HepG2 (cell line): Measurements from ENCODE around the gene C1QL4. TPM values are rescaled to one million over a fixed set of nuclear protein-coding genes. Genes with fewer than 3 reads are reported as not detected.
A peak's percentile ranks its signal among the peaks of the same experiment; 100 is the strongest.

Experiments
- ATF3 ChIP-seq: sonication (generic); formaldehyde crosslinking; IDR thresholded peaks from 2 replicates; pipeline ENCODE4 v1.4.0; 2020; ENCODE audit warnings: missing genetic modification reagents
- CEBPG ChIP-seq: IDR thresholded peaks from 2 replicates; pipeline ENCODE4 v1.6.1; 2016
- MIXL1 ChIP-seq: IDR thresholded peaks from 2 replicates; pipeline ENCODE4 v1.6.1; 2016
- RNF219 ChIP-seq: sonication (generic); formaldehyde crosslinking; IDR thresholded peaks from 2 replicates; pipeline ENCODE4 v1.5.0; 2020; ENCODE audit warnings: mild to moderate bottlenecking, missing genetic modification reagents
- SNAPC2 ChIP-seq: sonication (generic); formaldehyde crosslinking; IDR thresholded peaks from 2 replicates; pipeline ENCODE4 v1.8.1; 2022; ENCODE audit warnings: mild to moderate bottlenecking, missing genetic modification reagents
- SOX13 ChIP-seq, 3 experiments: fragments of 450-650 bp in 1 of 3; sonication (generic) in 1 of 3; formaldehyde crosslinking in 1 of 3; IDR thresholded peaks in 2 of 3; conservative IDR thresholded peaks in 1 of 3; 2 replicates each; pipeline versions ENCODE4 v1.5.0 to v1.6.1; 2016 to 2020; ENCODE audit warnings: antibody characterized with exemption in 1 of 3, mild to moderate bottlenecking in 1 of 3, missing compliant biosample characterization in 1 of 3, missing genetic modification reagents in 1 of 3, moderate library complexity in 1 of 3
- STAG1 ChIP-seq: sonication (generic); formaldehyde crosslinking; IDR thresholded peaks from 2 replicates; pipeline ENCODE4 v1.4.0; 2020; ENCODE audit warnings: missing genetic modification reagents
- TFAP4 ChIP-seq: sonication (generic); IDR thresholded peaks from 2 replicates; pipeline ENCODE4 v1.6.1; 2016; ENCODE audit warnings: low read depth, borderline replicate concordance
- XBP1 ChIP-seq: sonication (generic); formaldehyde crosslinking; IDR thresholded peaks from 2 replicates; pipeline ENCODE4 v1.5.0; 2020; ENCODE audit warnings: missing genetic modification reagents
- ZNF414 ChIP-seq: sonication (generic); formaldehyde crosslinking; IDR thresholded peaks from 2 replicates; pipeline ENCODE4 v1.5.0; 2020; ENCODE audit warnings: missing genetic modification reagents
- ZNF530 ChIP-seq: sonication (generic); formaldehyde crosslinking; IDR thresholded peaks from 2 replicates; pipeline ENCODE4 v1.5.0; 2020; ENCODE audit warnings: low read depth, mild to moderate bottlenecking, missing genetic modification reagents
- ZNF543 ChIP-seq: sonication (generic); formaldehyde crosslinking; IDR thresholded peaks from 2 replicates; pipeline ENCODE4 v1.4.0; 2020; ENCODE audit warnings: mild to moderate bottlenecking, missing genetic modification reagents
- ZNF552 ChIP-seq: sonication (generic); formaldehyde crosslinking; IDR thresholded peaks from 2 replicates; pipeline ENCODE4 v1.9.0; 2022; ENCODE audit warnings: missing genetic modification reagents, mild to moderate bottlenecking, borderline replicate concordance
- ZNF574 ChIP-seq: sonication (generic); formaldehyde crosslinking; IDR thresholded peaks from 2 replicates; pipeline ENCODE4 v1.4.0; 2020; ENCODE audit warnings: missing genetic modification reagents
- ZSCAN20 ChIP-seq: sonication (generic); formaldehyde crosslinking; IDR thresholded peaks from 2 replicates; pipeline ENCODE4 v1.4.0; 2020; ENCODE audit warnings: missing genetic modification reagents, mild to moderate bottlenecking, borderline replicate concordance
- polyA plus RNA-seq, 8 experiments: library from polyadenylated mRNA; depleted of rRNA in 3 of 8; stranded (reverse) in 7 of 8; unstranded in 1 of 8; fragments of >200 nt; fragmentation: Illumina TruSeq in 4 of 8; extraction: Trizol in 4 of 8; gene quantifications; 2 replicates each; pipeline versions ENCODE4 v1.2.1 to v1.2.3, GENCODE V29; 2011 to 2016; ENCODE audit warnings: low read depth in 4 of 8, missing spikeins in 1 of 8, mixed read lengths in 1 of 8; ENCODE audit not compliant: insufficient read depth in 1 of 8
- total RNA-seq, 5 experiments: library from RNA; depleted of rRNA; stranded (reverse); fragments of >200 nt; fragmentation: Illumina TruSeq; extraction: Trizol; gene quantifications; 2 replicates each; pipeline ENCODE4 v1.2.3, GENCODE V29; 2016; ENCODE audit warnings: low read depth in 1 of 5

C1QL4 gene
- total and polyA plus RNA-seq, 2 of the 13 experiments (the other 11 are each of a cell fraction or from before 2014, with no cell fraction given) = 0.03 TPM; not detected in 1

GRCh38 chr12:49336645-49337584, at the start of gene C1QL4 (continued):
- no peak for TF ChIP-seq ZNF543 (CRISPR knock-in tag)
- no peak for TF ChIP-seq SNAPC2
- no peak for TF ChIP-seq XBP1 (CRISPR knock-in tag)
- TF ChIP-seq ATF3 (CRISPR knock-in tag) = no peak
- TF ChIP-seq ZSCAN20 (CRISPR knock-in tag) = no peak
- 0 out of 2 replicates have a peak, but pooled peaks have one; percentile 41 for TF ChIP-seq ZNF574 (CRISPR knock-in tag)
- TF ChIP-seq ZNF552 (CRISPR knock-in tag) = no peak
- no peak for TF ChIP-seq MIXL1 (CRISPR knock-in tag)
- TF ChIP-seq STAG1 (CRISPR knock-in tag) = 0 out of 2 replicates have a peak, but pooled peaks have one; percentile 24
- TF ChIP-seq RNF219 (CRISPR knock-in tag) = no peak
- TF ChIP-seq ZNF530 (CRISPR knock-in tag) = no peak
- no peak for TF ChIP-seq CEBPG (CRISPR knock-in tag)
- TF ChIP-seq SOX13 (IDR thresholded peaks at IDR 0.05) = no peak
- TF ChIP-seq SOX13 (CRISPR knock-in tag; conservative IDR thresholded peaks at IDR 0.05 in 1 of 2, IDR thresholded peaks at IDR 0.05 in 1 of 2) = 0 out of 4 replicates have a peak, but pooled peaks of 1 of the 2 experiments have one; percentile 8
- TF ChIP-seq TFAP4 = no peak
- no peak for TF ChIP-seq ZNF414 (CRISPR knock-in tag)
